GM19455 (cell line): ENCODE data around the gene OR4C5.
"Not testable (repeated sequence)": the region's sequence is repeated elsewhere in the genome, so short reads cannot be mapped to it uniquely, and the experiment has no call there.

ENCODE experiments used
- ATAC-seq: cut with Tn5 transposase; IDR thresholded peaks from one replicate; pipeline ENCODE4 v1.9.1; 2021; ENCODE audit not compliant: unreplicated experiment

Gene OR4C5

GRCh38 chr11:48366365-48366764 lies at the start of gene OR4C5:
Gene OR4C5 (minus strand): TSS chr11:48366465. CDS start chr11:48366465, 0 bp downstream.
- no peak for ATAC-seq

GRCh38 chr11:48384670-48385069 lies 18.4 kb upstream of the OR4C5 start:
- no peak for ATAC-seq

GRCh38 chr11:48384151-48384550 lies 17.9 kb upstream of the OR4C5 start:
- ATAC-seq = not testable (repeated sequence)

GRCh38 chr11:48361289-48361688 lies 5.0 kb downstream of the OR4C5 start:
- ATAC-seq = not testable (repeated sequence)

GRCh38 chr11:48354677-48355076 lies 11.6 kb downstream of the OR4C5 start:
- ATAC-seq = no peak

GRCh38 chr11:48354013-48354412 lies 12.3 kb downstream of the OR4C5 start:
- no peak for ATAC-seq

- not testable (repeated sequence) for ATAC-seq
Measured at GRCh38 chr11:48346286-48346685, 20.0 kb downstream of the OR4C5 start.

- not testable (repeated sequence) for ATAC-seq
Measured at GRCh38 chr11:48342505-48342904, 23.8 kb downstream of the OR4C5 start.

- no peak for ATAC-seq
Measured at GRCh38 chr11:48341466-48341865, 24.8 kb downstream of the OR4C5 start.

GRCh38 chr11:48324620-48325019 lies 41.6 kb downstream of the OR4C5 start, which contains the start of gene OR4C3:
Gene OR4C3 (plus strand): TSS chr11:48324920. CDS start chr11:48325022, 102 bp downstream.
- not testable (repeated sequence) for ATAC-seq

- ATAC-seq = not testable (repeated sequence)
Measured at GRCh38 chr11:48319813-48320212, 46.5 kb downstream of the OR4C5 start.
